SU-DHL-6 (cell line): Measurements from ENCODE around the gene TEX19.

ENCODE experiments used
- CTCF ChIP-seq: fragments of 200-600 bp; sonication (generic); IDR thresholded peaks from one replicate; pipeline ENCODE4 v1.5.1; 2017; ENCODE audit warnings: antibody characterized with exemption, mild to moderate bottlenecking, low read length, moderate library complexity; ENCODE audit not compliant: insufficient read depth, poor library complexity, severe bottlenecking
- EZH2phosphoT487 ChIP-seq: fragments of 200-600 bp; sonication (generic), shearing (Covaris generic); conservative IDR thresholded peaks from 2 replicates; pipeline ENCODE4 v1.6.1; 2018; ENCODE audit warnings: mild to moderate bottlenecking, antibody characterized with exemption, low read length, moderate library complexity, mixed read lengths

- TF ChIP-seq CTCF (no peak), EZH2phosphoT487 (no peak)
Observed at GRCh38 chr17:82348866-82349265, 10.2 kb upstream of the TEX19 start.
